ENCODE results near the gene KCNA4.
"Not testable (repeated sequence)": the region's sequence is repeated elsewhere in the genome, so short reads cannot be mapped to it uniquely, and the experiment has no call there.

Gene KCNA4

GRCh38 chr11:30045144-30045543, 28.3 kb upstream of the KCNA4 start:
- in situ Hi-C loops (cut with MboI; ENCODE audit: low pct_unique_long_range_greater_than_20kb, low sequenced_read_pairs, unreplicated experiment) = no loop called here
- DNase-seq (ENCODE audit: low spot score) = no peak
- TF ChIP-seq, protein P1, sequence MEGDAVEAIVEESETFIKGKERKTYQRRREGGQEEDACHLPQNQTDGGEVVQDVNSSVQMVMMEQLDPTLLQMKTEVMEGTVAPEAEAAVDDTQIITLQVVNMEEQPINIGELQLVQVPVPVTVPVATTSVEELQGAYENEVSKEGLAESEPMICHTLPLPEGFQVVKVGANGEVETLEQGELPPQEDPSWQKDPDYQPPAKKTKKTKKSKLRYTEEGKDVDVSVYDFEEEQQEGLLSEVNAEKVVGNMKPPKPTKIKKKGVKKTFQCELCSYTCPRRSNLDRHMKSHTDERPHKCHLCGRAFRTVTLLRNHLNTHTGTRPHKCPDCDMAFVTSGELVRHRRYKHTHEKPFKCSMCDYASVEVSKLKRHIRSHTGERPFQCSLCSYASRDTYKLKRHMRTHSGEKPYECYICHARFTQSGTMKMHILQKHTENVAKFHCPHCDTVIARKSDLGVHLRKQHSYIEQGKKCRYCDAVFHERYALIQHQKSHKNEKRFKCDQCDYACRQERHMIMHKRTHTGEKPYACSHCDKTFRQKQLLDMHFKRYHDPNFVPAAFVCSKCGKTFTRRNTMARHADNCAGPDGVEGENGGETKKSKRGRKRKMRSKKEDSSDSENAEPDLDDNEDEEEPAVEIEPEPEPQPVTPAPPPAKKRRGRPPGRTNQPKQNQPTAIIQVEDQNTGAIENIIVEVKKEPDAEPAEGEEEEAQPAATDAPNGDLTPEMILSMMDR (IDR thresholded peaks at IDR 0.05; ENCODE audit: extremely low read depth, insufficient read depth, missing control alignments) = no peak

DNA sequence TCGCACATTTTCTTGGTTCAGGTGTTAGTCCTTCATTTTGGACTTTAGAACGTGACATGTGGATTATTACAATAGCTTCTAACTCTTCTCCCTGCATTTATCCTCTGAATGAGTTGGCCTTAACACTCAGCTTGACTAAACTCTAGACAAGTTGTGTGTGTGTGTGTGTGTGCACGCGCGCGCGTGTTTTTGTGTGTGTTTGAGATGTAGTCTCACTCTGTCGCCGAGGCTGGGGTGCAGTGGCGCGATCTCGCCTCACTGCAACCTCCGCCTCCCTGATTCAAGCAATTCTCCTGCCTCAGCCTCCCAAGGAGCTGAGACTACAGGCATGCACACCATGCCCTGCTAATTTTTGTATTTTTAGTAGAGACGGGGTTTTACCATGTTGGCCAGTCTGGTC, 24.3 kb upstream of the KCNA4 start:
- TF ChIP-seq, protein P1 (IDR thresholded peaks at IDR 0.05; ENCODE audit: extremely low read depth, insufficient read depth, missing control alignments) = no peak
- in situ Hi-C loops (cut with MboI; ENCODE audit: low pct_unique_long_range_greater_than_20kb, low sequenced_read_pairs, unreplicated experiment) = no loop called here
- no peak for DNase-seq (ENCODE audit: low spot score)

DNA sequence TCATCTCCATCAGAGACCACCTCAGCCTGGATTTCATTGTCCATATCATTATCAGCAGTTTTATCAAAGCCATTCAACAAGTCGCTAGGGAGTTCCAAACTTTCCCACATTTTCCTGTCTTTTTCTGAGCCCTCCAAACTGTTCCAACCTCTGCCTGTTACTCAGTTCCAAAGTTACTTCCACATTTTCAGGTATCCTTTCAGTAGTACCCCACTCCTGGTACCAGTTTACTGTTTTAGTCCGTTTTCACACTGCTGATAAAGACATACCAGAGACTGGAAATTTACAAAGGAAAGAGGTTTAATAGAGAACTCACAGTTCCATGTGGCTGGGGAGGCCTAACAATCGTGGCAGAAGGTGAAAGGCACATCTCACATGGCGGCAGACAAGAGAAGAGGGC, 17.9 kb upstream of the KCNA4 start:
- DNase-seq (ENCODE audit: low spot score); in situ Hi-C loops (cut with MboI; ENCODE audit: low pct_unique_long_range_greater_than_20kb, low sequenced_read_pairs, unreplicated experiment): not testable (repeated sequence)

DNA sequence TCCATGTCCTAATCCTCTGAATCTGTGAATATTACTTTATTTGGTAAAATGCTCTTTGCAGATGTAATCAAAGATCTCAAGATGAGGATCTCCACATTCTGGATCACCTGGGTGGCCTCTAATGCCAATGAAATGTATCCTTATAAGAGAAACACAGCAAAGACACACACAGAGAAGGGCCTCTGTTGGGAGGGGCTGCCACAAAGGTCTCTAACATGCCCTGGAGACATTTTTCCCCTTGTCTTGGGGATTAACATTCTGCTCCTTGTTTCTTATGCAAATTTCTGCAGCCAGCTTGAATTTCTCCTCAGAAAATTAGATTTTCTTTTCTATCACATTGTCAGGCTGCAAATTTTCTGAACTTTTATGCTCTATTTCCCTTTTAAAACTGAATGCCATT, 17.3 kb upstream of the KCNA4 start:
- in situ Hi-C loops (cut with MboI; ENCODE audit: low pct_unique_long_range_greater_than_20kb, low sequenced_read_pairs, unreplicated experiment) = not testable (repeated sequence)

DNA sequence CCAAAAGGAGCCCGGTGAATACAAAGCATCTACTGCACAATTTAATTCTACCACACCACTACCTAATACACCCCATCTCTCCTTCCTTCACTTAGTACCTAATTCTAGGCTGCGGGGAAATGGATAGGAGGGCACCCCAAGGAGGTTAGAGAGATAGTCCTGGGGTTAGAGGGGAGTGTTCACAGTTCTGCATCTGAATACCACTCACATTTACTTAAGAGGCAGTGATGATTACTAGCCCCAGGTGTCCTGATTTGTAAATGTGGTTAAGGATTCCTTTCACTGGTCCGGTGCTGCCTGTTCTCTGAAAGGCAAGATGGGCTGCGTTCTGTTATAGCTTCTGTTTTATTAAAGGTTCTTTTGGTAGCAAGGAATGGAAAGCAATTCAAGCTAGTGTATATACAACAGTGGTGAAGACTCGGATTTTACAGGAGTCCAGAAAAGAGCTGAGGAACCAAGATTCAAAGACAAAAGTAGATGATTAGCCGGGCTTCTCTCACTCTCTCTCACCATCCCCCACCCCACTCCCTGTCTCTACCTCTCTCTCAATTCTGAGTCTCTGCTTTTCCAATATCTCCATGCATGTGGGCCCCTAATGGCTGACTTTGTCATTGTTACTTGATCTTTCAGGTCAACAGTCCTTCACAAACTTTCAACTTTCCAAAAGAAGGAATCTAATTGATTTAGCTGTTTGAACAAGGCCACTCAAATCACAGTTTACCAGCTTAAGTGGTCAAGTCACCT, 8.7 kb upstream of the KCNA4 start:
- in situ Hi-C loops (cut with MboI; ENCODE audit: low pct_unique_long_range_greater_than_20kb, low sequenced_read_pairs, unreplicated experiment) = no loop called here
- TF ChIP-seq, protein P1 (IDR thresholded peaks at IDR 0.05; ENCODE audit: extremely low read depth, insufficient read depth, missing control alignments) = no peak
- DNase-seq (ENCODE audit: low spot score) = no peak

More for the DNA sequence above, 17.3 kb upstream of the KCNA4 start:
- not testable (repeated sequence) for DNase-seq (ENCODE audit: low spot score)

GRCh38 chr11:30023074-30023473, 6.2 kb upstream of the KCNA4 start:
- in situ Hi-C loops (cut with MboI; ENCODE audit: low pct_unique_long_range_greater_than_20kb, low sequenced_read_pairs, unreplicated experiment) = no loop called here
- no peak for DNase-seq (ENCODE audit: low spot score)
- TF ChIP-seq, protein P1 (IDR thresholded peaks at IDR 0.05; ENCODE audit: extremely low read depth, insufficient read depth, missing control alignments) = no peak

DNA sequence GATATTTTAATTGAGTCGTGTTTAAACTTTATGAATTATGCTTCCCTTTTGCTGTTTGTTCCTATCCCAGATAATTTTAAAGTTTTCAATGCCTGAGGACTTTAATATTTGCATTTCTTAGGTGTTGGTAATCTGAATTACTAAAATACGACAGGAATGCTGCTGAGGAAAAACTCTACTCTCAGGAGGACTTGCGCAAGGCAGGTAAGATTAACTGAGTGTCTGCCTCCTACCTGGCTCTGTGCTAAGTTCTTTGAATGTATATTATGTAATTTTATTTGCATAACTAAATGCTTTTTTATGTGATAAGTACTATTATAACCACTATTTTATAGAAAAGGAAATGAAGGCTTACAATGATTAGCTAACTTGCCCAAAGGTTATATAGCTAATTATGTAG, 2.7 kb upstream of the KCNA4 start:
- TF ChIP-seq, protein P1 (IDR thresholded peaks at IDR 0.05; ENCODE audit: extremely low read depth, insufficient read depth, missing control alignments) = no peak
- in situ Hi-C loops (cut with MboI; ENCODE audit: low pct_unique_long_range_greater_than_20kb, low sequenced_read_pairs, unreplicated experiment) = no loop called here
- no peak for DNase-seq (ENCODE audit: low spot score)

DNA sequence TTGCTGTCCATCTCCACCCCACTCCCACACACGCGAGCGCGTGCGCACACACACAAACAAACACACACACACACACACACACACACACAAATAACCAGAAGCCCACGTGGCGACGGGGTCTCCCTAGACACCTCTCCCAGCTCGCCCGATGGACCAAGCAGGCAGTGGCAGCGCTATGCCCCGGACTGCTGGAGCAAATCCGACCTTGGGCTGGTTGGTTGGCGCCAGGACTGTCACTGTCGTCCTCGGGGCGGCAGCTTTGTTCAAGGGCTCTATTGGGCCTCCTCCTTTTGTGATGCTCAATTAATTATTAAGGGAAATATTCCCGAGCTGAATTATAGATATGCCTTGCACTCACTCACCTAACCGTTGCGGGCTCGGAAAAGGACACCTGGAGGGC, 1.7 kb upstream of the KCNA4 start:
- in situ Hi-C loops (cut with MboI; ENCODE audit: low pct_unique_long_range_greater_than_20kb, low sequenced_read_pairs, unreplicated experiment) = no loop called here
- TF ChIP-seq, protein P1 (IDR thresholded peaks at IDR 0.05; ENCODE audit: extremely low read depth, insufficient read depth, missing control alignments) = no peak
- no peak for DNase-seq (ENCODE audit: low spot score)

Measured in GM13977 (cell line).